BLaER1 treated with 17β-estradiol and CSF1 and Interleukin-3, amounts not matched to agents 10 nM and 100 nM (cell line): ENCODE data around the gene ACOT6.

Experiments used
- H3K27ac ChIP-seq, 11 experiments: shearing (Covaris generic); formaldehyde crosslinking; 2 replicates each; pipeline ENCODE4 v1.8.1; 2022
- H3K27me3 ChIP-seq, 11 experiments: shearing (Covaris generic); formaldehyde crosslinking; 2 replicates each; pipeline ENCODE4 v1.8.1; 2022
- H3K36me3 ChIP-seq, 11 experiments: shearing (Covaris generic); formaldehyde crosslinking; 2 replicates each; pipeline ENCODE4 v1.8.1; 2022
- H3K4me1 ChIP-seq, 10 experiments: shearing (Covaris generic); formaldehyde crosslinking; 2 replicates each; pipeline ENCODE4 v1.8.1; 2022
- H3K4me2 ChIP-seq, 11 experiments: shearing (Covaris generic); formaldehyde crosslinking; 2 replicates each; pipeline ENCODE4 v1.8.1; 2022
- H3K4me3 ChIP-seq, 10 experiments: shearing (Covaris generic); formaldehyde crosslinking; 2 replicates each; pipeline ENCODE4 v1.8.1; 2022
- H3K9ac ChIP-seq, 11 experiments: shearing (Covaris generic); formaldehyde crosslinking; 2 replicates each; pipeline ENCODE4 v1.8.1; 2022
- H3K9me3 ChIP-seq, 11 experiments: shearing (Covaris generic); formaldehyde crosslinking; replicated peaks in 1 of 11; 2 replicates each; pipeline ENCODE4 v1.8.1; 2022
- H4K20me1 ChIP-seq, 11 experiments: shearing (Covaris generic); formaldehyde crosslinking; 2 replicates each; pipeline ENCODE4 v1.8.1; 2022
- Cebpa-rat ChIP-seq, 11 experiments: shearing (Covaris generic); IDR thresholded peaks; 2 replicates each; pipeline ENCODE4 v1.8.1; 2022

Gene ACOT6

GRCh38 chr14:73662487-73662943 is 50.2 kb downstream of the ACOT6 start:
- H3K9ac ChIP-seq: no peak overlapping the region
- no peak overlapping the region for H3K4me3 ChIP-seq
- H3K9me3 ChIP-seq: no peaks in the 10 kb centered on the region
- H3K36me3 ChIP-seq: peaks cover 3 to 31% (median 12%) of the 10 kb centered on the region in 11 experiments; a peak in 12 of 22 replicates
- H4K20me1 ChIP-seq: no peaks in the 10 kb centered on the region
- H3K27me3 ChIP-seq: no peaks in the 10 kb centered on the region
- peaks cover 0 to 5% (median 0%) of the 10 kb centered on the region in 10 experiments; a peak in 1 of 20 replicates for H3K4me1 ChIP-seq
- TF ChIP-seq Cebpa-rat (IDR thresholded peaks at IDR 0.05): no peak
- H3K27ac ChIP-seq: no peak overlapping the region
- H3K4me2 ChIP-seq: no peak overlapping the region

DNA sequence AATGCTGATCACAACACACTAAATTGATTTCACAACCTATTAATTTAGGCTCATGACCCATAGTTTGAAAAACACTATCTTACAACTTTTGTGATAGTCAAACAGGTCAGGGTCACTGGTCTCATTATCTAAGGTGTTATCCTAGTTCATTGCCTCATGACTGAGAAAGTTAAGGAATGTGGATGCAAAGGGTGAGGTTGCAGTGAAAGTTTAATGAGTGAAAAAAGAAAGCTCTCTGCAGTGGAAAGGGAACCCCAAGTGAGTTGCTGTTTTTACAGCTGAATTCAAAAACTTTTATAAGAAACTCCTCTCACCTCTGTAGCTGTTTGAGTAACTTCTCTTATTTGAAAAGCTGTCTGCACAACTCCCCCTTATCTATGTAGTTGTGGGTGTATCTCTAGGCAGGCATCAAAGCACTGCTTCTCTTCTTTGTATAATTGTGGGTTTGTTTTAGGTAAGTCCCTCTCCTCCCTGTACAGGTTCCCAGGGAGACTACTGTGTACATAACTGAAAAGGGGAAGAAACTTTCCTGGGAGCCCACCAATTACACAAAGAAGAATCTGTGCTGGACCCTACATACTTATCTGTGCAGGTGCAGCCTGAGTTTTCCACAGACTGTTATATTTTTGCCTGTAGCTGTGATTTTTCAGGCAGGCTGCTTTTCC is 51.4 kb downstream of the ACOT6 start:
- Histone ChIP-seq H3K27ac (no peak overlapping the region), H3K4me3 (no peak overlapping the region), H3K4me2 (no peak overlapping the region), H4K20me1 (no peaks in the 10 kb centered on the region), H3K4me1 (peaks cover 0 to 5% (median 0%) of the 10 kb centered on the region in 10 experiments; a peak in 1 of 20 replicates), H3K9ac (no peak overlapping the region), H3K36me3 (peaks cover 2 to 32% (median 10%) of the 10 kb centered on the region in 11 experiments; a peak in 10 of 22 replicates), H3K27me3 (no peaks in the 10 kb centered on the region), H3K9me3 (no peaks in the 10 kb centered on the region)
- TF ChIP-seq Cebpa-rat (IDR thresholded peaks at IDR 0.05): no peak

DNA sequence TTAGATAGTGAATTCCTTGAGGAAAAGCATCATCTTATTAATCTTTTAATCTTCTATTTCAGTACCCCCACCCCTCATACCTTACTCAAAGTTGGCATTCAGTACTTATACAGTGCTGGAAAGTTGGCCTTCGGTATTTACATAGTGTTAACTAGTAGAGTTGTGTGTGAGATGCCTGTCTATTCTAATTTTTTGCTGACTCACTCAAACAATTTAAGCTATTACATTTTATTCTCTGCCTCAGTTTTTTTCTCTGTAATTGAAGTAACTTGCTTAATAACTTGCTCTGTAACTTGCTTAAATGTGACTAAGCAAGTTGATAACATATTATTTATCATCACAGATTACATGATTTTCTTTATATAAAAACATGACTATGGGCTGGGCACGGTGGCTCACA is 52.8 kb downstream of the ACOT6 start:
- no peak for TF ChIP-seq Cebpa-rat (IDR thresholded peaks at IDR 0.05)
- Histone ChIP-seq H3K9me3 (no peaks in the 10 kb centered on the region), H3K27me3 (no peaks in the 10 kb centered on the region), H3K4me2 (no peak overlapping the region), H4K20me1 (no peaks in the 10 kb centered on the region), H3K4me1 (peaks cover 0 to 5% (median 0%) of the 10 kb centered on the region in 10 experiments; a peak in 1 of 20 replicates), H3K27ac (no peak overlapping the region), H3K9ac (no peak overlapping the region), H3K36me3 (peaks cover 0 to 18% (median 7%) of the 10 kb centered on the region in 11 experiments; a peak in 8 of 22 replicates), H3K4me3 (no peak overlapping the region)

- H3K4me3 ChIP-seq: no peak overlapping the region
- no peaks in the 10 kb centered on the region for H4K20me1 ChIP-seq
- no peak overlapping the region for H3K27ac ChIP-seq
These were observed 54.3 kb downstream of the ACOT6 start for GRCh38 chr14:73666583-73666982.

DNA sequence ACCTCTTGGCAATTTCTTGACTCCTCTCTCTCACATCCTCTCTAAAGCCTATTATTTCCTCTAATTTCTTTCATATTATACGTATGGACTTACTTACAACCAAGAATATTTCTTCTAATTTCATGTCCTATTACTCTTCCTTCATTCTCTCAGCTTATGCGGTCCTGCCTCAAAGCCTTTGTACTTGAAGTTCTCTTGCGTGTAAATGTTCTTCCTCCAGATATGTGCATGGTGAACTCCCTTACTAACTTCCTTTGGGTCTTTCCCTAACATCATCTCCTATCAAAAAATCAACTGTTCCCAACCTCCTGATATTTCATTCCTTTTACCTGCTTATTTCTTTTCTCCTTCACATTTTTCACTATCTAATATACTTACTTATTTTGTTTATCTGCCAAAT is 55.5 kb downstream of the ACOT6 start:
- no peak for TF ChIP-seq Cebpa-rat (IDR thresholded peaks at IDR 0.05)
- Histone ChIP-seq H3K4me3 (no peak overlapping the region), H3K4me1 (peaks cover 0 to 5% (median 0%) of the 10 kb centered on the region in 10 experiments; a peak in 1 of 20 replicates), H3K36me3 (peaks cover 0 to 21% (median 4%) of the 10 kb centered on the region in 11 experiments; a peak in 6 of 22 replicates), H3K4me2 (no peak overlapping the region), H3K27ac (no peak overlapping the region), H3K27me3 (no peaks in the 10 kb centered on the region), H3K9ac (no peak overlapping the region), H3K9me3 (no peaks in the 10 kb centered on the region), H4K20me1 (no peaks in the 10 kb centered on the region)

More at GRCh38 chr14:73666583-73666982, 54.3 kb downstream of the ACOT6 start:
- Histone ChIP-seq H3K27me3 (no peaks in the 10 kb centered on the region), H3K36me3 (peaks cover 0 to 16% (median under 1%) of the 10 kb centered on the region in 11 experiments; a peak in 3 of 22 replicates), H3K4me2 (no peak overlapping the region), H3K9me3 (no peaks in the 10 kb centered on the region), H3K9ac (no peak overlapping the region), H3K4me1 (peaks cover 0 to 5% (median 0%) of the 10 kb centered on the region in 10 experiments; a peak in 1 of 20 replicates)
- TF ChIP-seq Cebpa-rat (IDR thresholded peaks at IDR 0.05): no peak
